HEK293 (cell line): ENCODE data around the gene WDR35.

ENCODE experiments used
- BCL11A ChIP-seq: fragments of 450-650 bp; formaldehyde crosslinking; IDR thresholded peaks from 2 replicates; pipeline ENCODE4 v1.5.1; 2016; ENCODE audit warnings: low read depth, missing biosample characterization, missing genetic modification characterization
- GLI4 ChIP-seq: fragments of 450-650 bp; formaldehyde crosslinking; IDR thresholded peaks from 2 replicates; pipeline ENCODE4 v1.5.1; 2016; ENCODE audit warnings: missing biosample characterization, missing genetic modification characterization
- HOXC10 ChIP-seq: sonication (generic); formaldehyde crosslinking; IDR thresholded peaks from 2 replicates; pipeline ENCODE4 v1.8.1; 2023; ENCODE audit warnings: mild to moderate bottlenecking, missing genetic modification reagents
- HOXD13 ChIP-seq: sonication (generic); formaldehyde crosslinking; IDR thresholded peaks from 2 replicates; pipeline ENCODE4 v1.8.0; 2022; ENCODE audit warnings: missing genetic modification reagents, borderline replicate concordance
- KLF1 ChIP-seq: fragments of 450-650 bp; formaldehyde crosslinking; IDR thresholded peaks from 2 replicates; pipeline ENCODE4 v1.5.1; 2016; ENCODE audit warnings: missing biosample characterization, missing genetic modification characterization
- SETDB1 ChIP-seq: IDR thresholded peaks from one replicate; pipeline ENCODE4 v1.6.1; 2017; ENCODE audit warnings: mild to moderate bottlenecking, low read length, moderate library complexity, mixed read lengths; ENCODE audit not compliant: insufficient read length
- SP3 ChIP-seq: fragments of 450-650 bp; formaldehyde crosslinking; IDR thresholded peaks from 2 replicates; pipeline ENCODE4 v1.5.1; 2016; ENCODE audit warnings: missing biosample characterization, missing genetic modification characterization
- ZFP69B ChIP-seq: fragments of 450-650 bp; formaldehyde crosslinking; IDR thresholded peaks from 2 replicates; pipeline ENCODE4 v1.5.1; 2016; ENCODE audit warnings: missing biosample characterization, missing genetic modification characterization
- ZNF133 ChIP-seq: fragments of 450-650 bp; formaldehyde crosslinking; IDR thresholded peaks from 2 replicates; pipeline ENCODE4 v1.5.1; 2016; ENCODE audit warnings: missing biosample characterization, missing genetic modification characterization
- ZNF157 ChIP-seq: fragments of 450-650 bp; formaldehyde crosslinking; IDR thresholded peaks from 2 replicates; pipeline ENCODE4 v1.5.1; 2016; ENCODE audit warnings: missing biosample characterization, missing genetic modification characterization
- ZNF19 ChIP-seq: fragments of 450-650 bp; formaldehyde crosslinking; IDR thresholded peaks from 2 replicates; pipeline ENCODE4; 2016; ENCODE audit warnings: missing biosample characterization, missing genetic modification characterization, low read depth
- ZNF202 ChIP-seq: fragments of 450-650 bp; formaldehyde crosslinking; IDR thresholded peaks from 2 replicates; pipeline ENCODE4 v1.5.1; 2016; ENCODE audit warnings: missing biosample characterization, missing genetic modification characterization, borderline replicate concordance
- ZNF211 ChIP-seq: fragments of 450-650 bp; formaldehyde crosslinking; IDR thresholded peaks from 2 replicates; pipeline ENCODE4 v1.5.1; 2016; ENCODE audit warnings: low read depth, missing biosample characterization, missing genetic modification characterization
- ZNF274 ChIP-seq, 2 experiments: fragments of 200-500 bp in 1 of 2; fragments of 450-650 bp in 1 of 2; sonication (Bioruptor generic) in 1 of 2; formaldehyde crosslinking in 1 of 2; IDR thresholded peaks; 2 replicates each; pipeline versions ENCODE4 v1.5.1 to v1.6.1; 2014 to 2016; ENCODE audit warnings: borderline replicate concordance in 1 of 2, inconsistent platforms in 1 of 2, low read length in 1 of 2, missing biosample characterization in 1 of 2, missing genetic modification characterization in 1 of 2
- ZNF426 ChIP-seq: fragments of 450-650 bp; formaldehyde crosslinking; IDR thresholded peaks from 2 replicates; pipeline ENCODE4 v1.5.1; 2017; ENCODE audit warnings: missing biosample characterization, missing genetic modification characterization, mild to moderate bottlenecking, inconsistent platforms, moderate library complexity
- ZNF48 ChIP-seq: fragments of 450-650 bp; formaldehyde crosslinking; IDR thresholded peaks from 2 replicates; pipeline ENCODE4 v1.5.1; 2016; ENCODE audit warnings: missing biosample characterization, missing genetic modification characterization
- ZNF510 ChIP-seq: fragments of 450-650 bp; formaldehyde crosslinking; IDR thresholded peaks from 2 replicates; pipeline ENCODE4 v1.5.1; 2018; ENCODE audit warnings: mild to moderate bottlenecking, missing genetic modification characterization, missing biosample characterization; ENCODE audit not compliant: insufficient replicate concordance
- ZNF585B ChIP-seq: fragments of 450-650 bp; formaldehyde crosslinking; IDR thresholded peaks from 2 replicates; pipeline ENCODE4 v1.5.1; 2016; ENCODE audit warnings: missing biosample characterization, missing genetic modification characterization
- ZNF629 ChIP-seq: fragments of 450-650 bp; formaldehyde crosslinking; IDR thresholded peaks from 2 replicates; pipeline ENCODE4 v1.5.1; 2017; ENCODE audit warnings: missing biosample characterization, missing genetic modification characterization
- ZNF776 ChIP-seq: fragments of 450-650 bp; formaldehyde crosslinking; IDR thresholded peaks from 2 replicates; pipeline ENCODE4 v1.5.0; 2017; ENCODE audit warnings: missing biosample characterization, missing genetic modification characterization, borderline replicate concordance
- ZNF792 ChIP-seq: fragments of 450-650 bp; formaldehyde crosslinking; IDR thresholded peaks from 2 replicates; pipeline ENCODE4 v1.5.1; 2016; ENCODE audit warnings: missing biosample characterization, missing genetic modification characterization
- TF ChIP-seq, protein P1 (sequence below): fragments of 450-650 bp; formaldehyde crosslinking; IDR thresholded peaks from 2 replicates; pipeline ENCODE4 v1.5.1; 2017; ENCODE audit warnings: missing biosample characterization, missing genetic modification characterization
- TF ChIP-seq, protein P2 (sequence below): fragments of 450-650 bp; formaldehyde crosslinking; IDR thresholded peaks from 2 replicates; pipeline ENCODE4 v1.5.1; 2016; ENCODE audit warnings: missing biosample characterization, missing genetic modification characterization
- TF ChIP-seq, protein P3 (sequence below): sonication (generic); formaldehyde crosslinking; IDR thresholded peaks from 2 replicates; pipeline ENCODE4 v1.8.1; 2022; ENCODE audit warnings: mild to moderate bottlenecking, moderate library complexity, missing genetic modification reagents
- TF ChIP-seq, protein P4 (sequence below): fragments of 450-650 bp; formaldehyde crosslinking; IDR thresholded peaks from 2 replicates; pipeline ENCODE4 v1.5.1; 2016; ENCODE audit warnings: missing biosample characterization, missing genetic modification characterization
- TF ChIP-seq, protein P5 (sequence below): fragments of 450-650 bp; formaldehyde crosslinking; IDR thresholded peaks from 2 replicates; pipeline ENCODE4 v1.5.1; 2016; ENCODE audit warnings: missing biosample characterization, missing genetic modification characterization
- TF ChIP-seq, protein P6 (sequence below): fragments of 450-650 bp; formaldehyde crosslinking; IDR thresholded peaks from 2 replicates; pipeline ENCODE4 v1.5.1; 2016; ENCODE audit warnings: missing biosample characterization, missing genetic modification characterization, low read depth

WDR35 gene

DNA sequence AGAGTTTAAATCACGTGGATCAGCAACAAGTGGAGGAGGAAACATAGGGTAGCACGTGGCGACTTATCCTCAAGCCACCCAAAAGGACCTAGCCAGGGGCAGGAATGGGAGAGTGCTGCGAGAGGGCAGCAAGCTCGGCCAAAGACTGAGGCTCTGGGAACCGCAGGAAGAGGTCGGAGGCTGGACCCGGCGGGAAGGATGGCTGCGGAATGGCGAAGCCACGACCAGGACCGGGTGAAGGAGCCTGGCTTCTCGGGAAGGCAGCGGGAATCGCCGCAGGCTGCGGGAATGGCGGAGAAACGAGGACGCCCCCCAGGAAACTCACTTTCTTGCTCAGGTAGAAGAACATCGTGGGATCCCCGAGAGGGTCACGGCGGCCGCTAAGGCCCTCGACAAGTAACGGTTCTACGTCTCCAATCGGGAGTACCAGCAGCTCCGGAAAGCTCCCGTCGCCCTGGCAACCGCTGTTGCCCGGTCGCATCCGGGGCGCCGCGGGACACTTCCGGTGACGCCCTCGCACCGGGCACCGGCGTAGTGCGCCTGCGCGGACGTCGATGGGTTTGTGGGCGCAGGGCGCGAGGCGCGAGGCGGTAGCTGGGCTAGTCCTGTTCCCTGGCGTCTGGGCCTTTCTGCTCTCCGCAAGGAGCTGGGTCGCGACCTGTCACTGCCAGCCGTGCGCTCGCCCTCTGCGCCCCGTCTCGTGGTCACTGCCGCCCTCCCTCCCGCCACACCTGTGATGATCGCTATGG lies at the start of gene WDR35 (continued):
- TF ChIP-seq ZNF274 (IDR thresholded peaks at IDR 0.05; ENCODE audit: low read length) (no peak), ZNF274 (tag by site-specific recombination; IDR thresholded peaks at IDR 0.05; ENCODE audit: borderline replicate concordance) (no peak), SETDB1 (no peak), BCL11A (tag by site-specific recombination) (no peak), ZNF510 (tag by site-specific recombination) (no peak), ZNF792 (tag by site-specific recombination) (no peak), SP3 (no peak; the same call in none of the 2 replicates), KLF1 (tag by site-specific recombination) (peak; percentile 53; the same call in 1 of the 2 replicates), ZNF629 (0 out of 2 replicates have a peak, but pooled peaks have one; percentile 27), HOXC10 (CRISPR knock-in tag) (no peak), ZNF157 (tag by site-specific recombination) (no peak), ZNF133 (no peak), ZNF776 (tag by site-specific recombination) (no peak), ZNF19 (tag by site-specific recombination) (no peak), GLI4 (tag by site-specific recombination) (no peak), ZNF585B (tag by site-specific recombination) (no peak), ZNF426 (tag by site-specific recombination) (no peak), HOXD13 (no peak), ZNF202 (tag by site-specific recombination) (no peak), ZNF211 (tag by site-specific recombination) (no peak), ZFP69B (tag by site-specific recombination) (no peak), ZNF48 (tag by site-specific recombination) (no peak)
- TF ChIP-seq, protein P1, sequence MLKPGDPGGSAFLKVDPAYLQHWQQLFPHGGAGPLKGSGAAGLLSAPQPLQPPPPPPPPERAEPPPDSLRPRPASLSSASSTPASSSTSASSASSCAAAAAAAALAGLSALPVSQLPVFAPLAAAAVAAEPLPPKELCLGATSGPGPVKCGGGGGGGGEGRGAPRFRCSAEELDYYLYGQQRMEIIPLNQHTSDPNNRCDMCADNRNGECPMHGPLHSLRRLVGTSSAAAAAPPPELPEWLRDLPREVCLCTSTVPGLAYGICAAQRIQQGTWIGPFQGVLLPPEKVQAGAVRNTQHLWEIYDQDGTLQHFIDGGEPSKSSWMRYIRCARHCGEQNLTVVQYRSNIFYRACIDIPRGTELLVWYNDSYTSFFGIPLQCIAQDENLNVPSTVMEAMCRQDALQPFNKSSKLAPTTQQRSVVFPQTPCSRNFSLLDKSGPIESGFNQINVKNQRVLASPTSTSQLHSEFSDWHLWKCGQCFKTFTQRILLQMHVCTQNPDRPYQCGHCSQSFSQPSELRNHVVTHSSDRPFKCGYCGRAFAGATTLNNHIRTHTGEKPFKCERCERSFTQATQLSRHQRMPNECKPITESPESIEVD (tag by site-specific recombination) = no peak
- TF ChIP-seq, protein P2, sequence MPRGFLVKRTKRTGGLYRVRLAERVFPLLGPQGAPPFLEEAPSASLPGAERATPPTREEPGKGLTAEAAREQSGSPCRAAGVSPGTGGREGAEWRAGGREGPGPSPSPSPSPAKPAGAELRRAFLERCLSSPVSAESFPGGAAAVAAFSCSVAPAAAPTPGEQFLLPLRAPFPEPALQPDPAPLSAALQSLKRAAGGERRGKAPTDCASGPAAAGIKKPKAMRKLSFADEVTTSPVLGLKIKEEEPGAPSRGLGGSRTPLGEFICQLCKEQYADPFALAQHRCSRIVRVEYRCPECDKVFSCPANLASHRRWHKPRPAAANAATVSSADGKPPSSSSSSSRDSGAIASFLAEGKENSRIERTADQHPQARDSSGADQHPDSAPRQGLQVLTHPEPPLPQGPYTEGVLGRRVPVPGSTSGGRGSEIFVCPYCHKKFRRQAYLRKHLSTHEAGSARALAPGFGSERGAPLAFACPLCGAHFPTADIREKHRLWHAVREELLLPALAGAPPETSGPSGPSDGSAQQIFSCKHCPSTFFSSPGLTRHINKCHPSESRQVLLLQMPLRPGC = no peak
- TF ChIP-seq, protein P3, sequence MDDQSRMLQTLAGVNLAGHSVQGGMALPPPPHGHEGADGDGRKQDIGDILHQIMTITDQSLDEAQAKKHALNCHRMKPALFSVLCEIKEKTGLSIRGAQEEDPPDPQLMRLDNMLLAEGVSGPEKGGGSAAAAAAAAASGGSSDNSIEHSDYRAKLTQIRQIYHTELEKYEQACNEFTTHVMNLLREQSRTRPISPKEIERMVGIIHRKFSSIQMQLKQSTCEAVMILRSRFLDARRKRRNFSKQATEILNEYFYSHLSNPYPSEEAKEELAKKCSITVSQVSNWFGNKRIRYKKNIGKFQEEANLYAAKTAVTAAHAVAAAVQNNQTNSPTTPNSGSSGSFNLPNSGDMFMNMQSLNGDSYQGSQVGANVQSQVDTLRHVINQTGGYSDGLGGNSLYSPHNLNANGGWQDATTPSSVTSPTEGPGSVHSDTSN = 0 out of 2 replicates have a peak, but pooled peaks have one; percentile 49
- TF ChIP-seq, protein P4, sequence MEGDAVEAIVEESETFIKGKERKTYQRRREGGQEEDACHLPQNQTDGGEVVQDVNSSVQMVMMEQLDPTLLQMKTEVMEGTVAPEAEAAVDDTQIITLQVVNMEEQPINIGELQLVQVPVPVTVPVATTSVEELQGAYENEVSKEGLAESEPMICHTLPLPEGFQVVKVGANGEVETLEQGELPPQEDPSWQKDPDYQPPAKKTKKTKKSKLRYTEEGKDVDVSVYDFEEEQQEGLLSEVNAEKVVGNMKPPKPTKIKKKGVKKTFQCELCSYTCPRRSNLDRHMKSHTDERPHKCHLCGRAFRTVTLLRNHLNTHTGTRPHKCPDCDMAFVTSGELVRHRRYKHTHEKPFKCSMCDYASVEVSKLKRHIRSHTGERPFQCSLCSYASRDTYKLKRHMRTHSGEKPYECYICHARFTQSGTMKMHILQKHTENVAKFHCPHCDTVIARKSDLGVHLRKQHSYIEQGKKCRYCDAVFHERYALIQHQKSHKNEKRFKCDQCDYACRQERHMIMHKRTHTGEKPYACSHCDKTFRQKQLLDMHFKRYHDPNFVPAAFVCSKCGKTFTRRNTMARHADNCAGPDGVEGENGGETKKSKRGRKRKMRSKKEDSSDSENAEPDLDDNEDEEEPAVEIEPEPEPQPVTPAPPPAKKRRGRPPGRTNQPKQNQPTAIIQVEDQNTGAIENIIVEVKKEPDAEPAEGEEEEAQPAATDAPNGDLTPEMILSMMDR (tag by site-specific recombination) = no peak
- TF ChIP-seq, protein P5, sequence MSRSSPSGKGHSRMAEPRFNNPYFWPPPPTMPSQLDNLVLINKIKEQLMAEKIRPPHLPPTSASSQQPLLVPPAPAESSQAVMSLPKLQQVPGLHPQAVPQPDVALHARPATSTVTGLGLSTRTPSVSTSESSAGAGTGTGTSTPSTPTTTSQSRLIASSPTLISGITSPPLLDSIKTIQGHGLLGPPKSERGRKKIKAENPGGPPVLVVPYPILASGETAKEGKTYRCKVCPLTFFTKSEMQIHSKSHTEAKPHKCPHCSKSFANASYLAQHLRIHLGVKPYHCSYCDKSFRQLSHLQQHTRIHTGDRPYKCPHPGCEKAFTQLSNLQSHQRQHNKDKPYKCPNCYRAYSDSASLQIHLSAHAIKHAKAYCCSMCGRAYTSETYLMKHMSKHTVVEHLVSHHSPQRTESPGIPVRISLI = no peak
- TF ChIP-seq, protein P6, sequence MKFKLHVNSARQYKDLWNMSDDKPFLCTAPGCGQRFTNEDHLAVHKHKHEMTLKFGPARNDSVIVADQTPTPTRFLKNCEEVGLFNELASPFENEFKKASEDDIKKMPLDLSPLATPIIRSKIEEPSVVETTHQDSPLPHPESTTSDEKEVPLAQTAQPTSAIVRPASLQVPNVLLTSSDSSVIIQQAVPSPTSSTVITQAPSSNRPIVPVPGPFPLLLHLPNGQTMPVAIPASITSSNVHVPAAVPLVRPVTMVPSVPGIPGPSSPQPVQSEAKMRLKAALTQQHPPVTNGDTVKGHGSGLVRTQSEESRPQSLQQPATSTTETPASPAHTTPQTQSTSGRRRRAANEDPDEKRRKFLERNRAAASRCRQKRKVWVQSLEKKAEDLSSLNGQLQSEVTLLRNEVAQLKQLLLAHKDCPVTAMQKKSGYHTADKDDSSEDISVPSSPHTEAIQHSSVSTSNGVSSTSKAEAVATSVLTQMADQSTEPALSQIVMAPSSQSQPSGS (tag by site-specific recombination) = no peak
